GM12872 (cell line): ENCODE data around the gene NPBWR2.

Experiments used
- CTCF ChIP-seq: IDR thresholded peaks from 3 replicates; pipeline ENCODE4 v1.5.1; 2011; ENCODE audit warnings: low read depth, mild to moderate bottlenecking, low read length, moderate library complexity; ENCODE audit not compliant: insufficient read depth

NPBWR2 gene

DNA sequence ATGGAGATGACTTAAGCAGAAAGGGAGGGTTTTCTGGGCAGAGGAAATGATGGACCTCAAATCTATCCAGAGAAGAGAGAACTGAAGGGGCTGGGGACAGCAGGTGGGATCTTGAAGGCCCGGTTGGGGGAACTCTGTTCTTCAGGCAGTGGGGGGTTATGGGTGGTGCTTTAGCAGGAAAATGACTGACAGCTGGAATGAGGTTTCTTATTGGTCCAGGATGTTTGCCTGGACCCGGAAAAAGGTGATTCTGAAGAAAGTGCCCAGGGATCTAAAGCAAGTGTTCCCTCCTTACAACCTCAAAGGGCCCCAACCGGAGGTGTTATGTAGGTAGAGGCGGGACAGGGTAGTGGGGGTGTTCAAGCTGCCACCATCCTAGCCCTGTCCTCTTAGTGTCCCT is 11.9 kb downstream of the NPBWR2 start:
- no peak for TF ChIP-seq CTCF

DNA sequence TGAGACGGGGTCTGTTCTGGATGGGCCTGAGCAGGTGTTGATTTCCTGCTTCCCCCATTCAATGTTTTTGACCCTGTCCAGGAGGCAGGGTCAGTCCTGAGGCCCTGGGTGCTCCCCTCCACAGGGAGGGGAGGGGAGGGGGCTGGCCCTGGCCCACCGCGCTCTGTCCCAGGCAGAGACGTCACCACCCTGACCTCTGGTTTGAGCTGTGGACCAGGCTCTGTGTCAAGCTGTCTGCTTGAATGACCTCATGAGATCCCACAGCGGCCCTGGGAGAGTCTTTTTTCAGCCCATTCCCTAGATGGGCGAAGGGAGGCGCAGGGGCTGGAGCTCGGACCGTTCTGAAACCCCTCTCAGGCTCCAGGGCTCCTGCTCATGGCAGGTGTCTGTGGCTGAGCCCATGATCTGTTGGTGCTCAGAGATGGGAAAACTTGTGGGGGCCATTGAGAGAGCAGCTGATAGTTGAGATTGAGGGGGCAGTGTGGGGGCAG is 14.3 kb downstream of the NPBWR2 start:
- TF ChIP-seq CTCF: no peak

DNA sequence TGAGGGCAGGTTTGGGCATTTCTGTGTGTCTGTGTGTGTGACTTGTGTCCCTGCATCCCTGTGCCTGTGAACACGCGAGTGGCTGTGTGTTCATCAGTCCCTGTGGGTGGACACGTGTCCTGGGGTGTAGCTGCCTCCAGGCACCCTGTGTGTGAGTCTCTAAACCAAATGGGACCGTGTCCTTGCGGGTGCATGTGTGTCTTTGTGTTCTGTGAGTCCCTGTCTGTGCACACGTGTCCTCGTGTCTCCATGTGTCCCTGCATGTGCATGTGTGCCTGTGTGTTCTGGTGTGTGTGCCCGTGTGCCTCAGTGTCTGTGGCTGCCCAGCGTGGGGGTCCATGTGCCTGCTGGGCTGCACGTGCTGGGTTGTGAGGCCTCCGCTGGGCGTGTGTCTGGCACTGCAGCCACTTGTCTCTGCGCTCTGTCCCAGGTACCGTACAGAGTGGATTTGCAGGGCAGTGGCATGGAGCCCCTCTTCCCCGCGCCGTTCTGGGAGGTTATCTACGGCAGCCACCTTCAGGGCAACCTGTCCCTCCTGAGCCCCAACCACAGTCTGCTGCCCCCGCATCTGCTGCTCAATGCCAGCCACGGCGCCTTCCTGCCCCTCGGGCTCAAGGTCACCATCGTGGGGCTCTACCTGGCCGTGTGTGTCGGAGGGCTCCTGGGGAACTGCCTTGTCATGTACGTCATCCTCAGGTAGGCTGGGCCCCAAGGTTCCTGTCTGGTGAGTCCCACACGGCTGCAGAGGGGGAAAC is 14.9 kb downstream of the NPBWR2 start:
- TF ChIP-seq CTCF: no peak

- no peak for TF ChIP-seq CTCF
Measured at GRCh38 chr20:64091770-64092169, 15.6 kb downstream of the NPBWR2 start.

DNA sequence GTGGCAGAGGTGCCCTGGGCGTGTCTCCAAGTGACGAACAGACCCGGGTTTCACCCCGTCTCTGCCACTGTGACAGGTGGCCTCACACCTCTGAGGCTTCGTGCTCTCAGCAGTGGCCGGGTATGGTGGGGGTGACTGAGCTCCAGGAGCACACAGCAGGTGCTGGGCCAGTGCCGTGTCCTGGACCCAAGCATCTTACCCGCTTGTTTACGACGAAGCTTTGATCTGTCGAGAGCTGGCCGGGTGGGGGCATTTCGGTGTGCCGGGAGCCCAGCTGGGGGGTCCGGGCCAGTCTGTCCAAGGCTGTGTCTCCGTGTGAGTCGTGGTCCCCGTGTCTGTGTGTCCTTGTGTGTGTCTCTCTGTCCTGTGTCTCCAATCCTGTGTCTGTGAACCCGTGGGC is 16.0 kb downstream of the NPBWR2 start:
- no peak for TF ChIP-seq CTCF

DNA sequence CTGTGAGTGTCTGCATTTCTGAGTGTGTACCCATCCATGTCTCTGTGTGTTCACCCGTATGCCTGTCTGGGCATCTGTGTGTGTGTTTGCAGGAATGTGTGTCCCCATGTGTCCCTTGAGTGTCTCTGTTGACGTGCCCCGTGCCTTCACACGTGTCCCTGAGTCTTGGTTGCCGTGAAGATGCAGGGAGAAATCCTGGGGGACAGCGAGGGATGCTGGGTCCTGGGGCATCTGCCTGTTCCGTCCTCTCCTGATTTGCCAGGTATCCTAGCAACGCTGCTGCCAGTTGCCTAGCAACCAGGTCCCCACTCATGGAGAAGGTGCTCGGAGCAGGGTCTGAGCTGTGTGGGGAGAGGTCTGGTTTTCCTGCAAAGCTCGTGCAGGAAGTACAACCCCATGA is 17.2 kb downstream of the NPBWR2 start:
- no peak for TF ChIP-seq CTCF

GRCh38 chr20:64086801-64087200 is 20.6 kb downstream of the NPBWR2 start:
- no peak for TF ChIP-seq CTCF
